Lower lobe of right lung (tissue), 2 donors: ENCODE measurements around the gene PYGB. TPM values are rescaled to one million over a fixed set of nuclear protein-coding genes. Genes with fewer than 3 reads are reported as not detected.

Experiments
- ATAC-seq, 2 donors: fragments of 200-7000 bp; cut with Tn5 transposase; one replicate each; pipeline ENCODE4 v1.9.1; 2020 to 2022; ENCODE audit warnings: mild to moderate bottlenecking in 2 of 2, moderate library complexity in 2 of 2
- DNase-seq: peaks from one replicate; pipeline ENCODE4 v3.0.0-alpha.2; 2020
- H3K27ac ChIP-seq: fragments of 200-600 bp; one replicate; pipeline ENCODE4 v1.8.0; 2022
- H3K27me3 ChIP-seq: fragments of 200-600 bp; one replicate; pipeline ENCODE4 v1.8.0; 2022; ENCODE audit warnings: low read depth
- H3K36me3 ChIP-seq: fragments of 200-600 bp; one replicate; pipeline ENCODE4 v1.8.0; 2022; ENCODE audit warnings: mild to moderate bottlenecking
- H3K4me1 ChIP-seq: fragments of 200-600 bp; one replicate; pipeline ENCODE4 v1.8.0; 2022
- H3K4me3 ChIP-seq: fragments of 200-600 bp; one replicate; pipeline ENCODE4 v1.8.0; 2022; ENCODE audit warnings: mild to moderate bottlenecking
- H3K9me3 ChIP-seq: fragments of 200-600 bp; one replicate; pipeline ENCODE4 v1.8.0; 2022
- intact Hi-C: fragments of 100-400 bp; cut with DNase I; formaldehyde crosslinking; loops from one replicate; pipeline ENCODE4 v1.11.0; 2022
- total RNA-seq: library from RNA; stranded (reverse); fragmentation: NEBNext Ultra II Directional; extraction: Animal tissue kit (Norgen Biotek cat#: 25700); gene quantifications from one replicate; pipeline ENCODE4 v1.2.1, GENCODE V29; 2021
- TF ChIP-seq, protein P1 (sequence below): fragments of 200-600 bp; IDR thresholded peaks from one replicate; pipeline ENCODE4 v1.8.0; 2022; ENCODE audit warnings: antibody characterized with exemption, mild to moderate bottlenecking
- donor health status: DM: no; HTN: yes; CAD: no; lungs with severe emphysema.

The PYGB gene
- total RNA-seq, 1 donor from 2014 or later = 57.5 TPM

DNA sequence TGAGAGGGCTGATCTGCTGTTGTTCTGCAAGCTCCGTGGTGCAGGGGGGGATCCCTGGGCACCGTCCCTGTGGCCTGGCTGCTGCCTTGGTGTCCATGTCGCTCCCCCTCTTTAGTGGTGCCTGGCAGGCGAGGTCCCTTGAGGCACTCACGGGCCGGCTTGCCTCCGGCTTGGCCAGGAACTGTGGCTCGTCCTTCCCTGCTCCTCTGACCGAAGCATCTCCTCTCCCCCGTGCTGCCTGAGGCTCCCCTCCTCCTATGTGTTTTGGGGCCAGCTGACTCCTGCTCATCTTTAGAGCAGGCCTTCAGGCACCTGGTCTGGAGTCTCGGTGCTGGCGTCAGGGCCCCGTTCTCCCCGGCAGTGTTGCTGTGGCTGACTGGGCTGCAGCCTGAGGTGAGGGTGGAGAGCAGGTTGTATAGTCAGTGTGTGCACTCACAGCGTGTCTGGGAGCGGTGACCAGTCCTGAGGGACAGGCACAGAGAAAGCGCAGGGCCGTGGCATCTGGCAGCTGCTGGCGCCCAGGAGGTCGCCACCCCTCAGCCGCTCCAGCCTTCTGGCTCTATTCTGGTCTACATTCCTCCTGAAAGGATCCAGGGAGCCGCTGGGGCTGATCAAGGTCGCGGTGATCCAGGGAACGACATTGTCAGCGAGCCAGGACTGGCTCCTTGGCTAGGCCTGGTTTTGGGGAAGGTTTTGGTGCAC is 43.7 kb downstream of the PYGB start:
- intact Hi-C loops = no loop called here

GRCh38 chr20:25292176-25292891 is 44.4 kb downstream of the PYGB start:
- H3K4me1 ChIP-seq = peaks cover 12% of the 10 kb centered on the region
- H3K36me3 ChIP-seq = peaks cover 77% of the 10 kb centered on the region
- no peaks in the 10 kb centered on the region for H3K9me3 ChIP-seq
- H3K27ac ChIP-seq = no peak overlapping the region
- intact Hi-C loops = no loop called here
- TF ChIP-seq, protein P1, sequence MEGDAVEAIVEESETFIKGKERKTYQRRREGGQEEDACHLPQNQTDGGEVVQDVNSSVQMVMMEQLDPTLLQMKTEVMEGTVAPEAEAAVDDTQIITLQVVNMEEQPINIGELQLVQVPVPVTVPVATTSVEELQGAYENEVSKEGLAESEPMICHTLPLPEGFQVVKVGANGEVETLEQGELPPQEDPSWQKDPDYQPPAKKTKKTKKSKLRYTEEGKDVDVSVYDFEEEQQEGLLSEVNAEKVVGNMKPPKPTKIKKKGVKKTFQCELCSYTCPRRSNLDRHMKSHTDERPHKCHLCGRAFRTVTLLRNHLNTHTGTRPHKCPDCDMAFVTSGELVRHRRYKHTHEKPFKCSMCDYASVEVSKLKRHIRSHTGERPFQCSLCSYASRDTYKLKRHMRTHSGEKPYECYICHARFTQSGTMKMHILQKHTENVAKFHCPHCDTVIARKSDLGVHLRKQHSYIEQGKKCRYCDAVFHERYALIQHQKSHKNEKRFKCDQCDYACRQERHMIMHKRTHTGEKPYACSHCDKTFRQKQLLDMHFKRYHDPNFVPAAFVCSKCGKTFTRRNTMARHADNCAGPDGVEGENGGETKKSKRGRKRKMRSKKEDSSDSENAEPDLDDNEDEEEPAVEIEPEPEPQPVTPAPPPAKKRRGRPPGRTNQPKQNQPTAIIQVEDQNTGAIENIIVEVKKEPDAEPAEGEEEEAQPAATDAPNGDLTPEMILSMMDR = no peak
- no peak overlapping the region for H3K4me3 ChIP-seq
- DNase-seq (no peak), ATAC-seq (no peak)
- H3K27me3 ChIP-seq = no peaks in the 10 kb centered on the region

More for the DNA sequence above, 43.7 kb downstream of the PYGB start:
- peaks cover 9% of the 10 kb centered on the region for H3K4me1 ChIP-seq
- peaks cover 77% of the 10 kb centered on the region for H3K36me3 ChIP-seq
- H3K27me3 ChIP-seq = no peaks in the 10 kb centered on the region
- ATAC-seq (no peak), DNase-seq (no peak)
- no peak overlapping the region for H3K4me3 ChIP-seq
- no peaks in the 10 kb centered on the region for H3K9me3 ChIP-seq
- TF ChIP-seq, protein P1 = no peak
- no peak overlapping the region for H3K27ac ChIP-seq

- H3K4me1 ChIP-seq = peaks cover 12% of the 10 kb centered on the region
- ATAC-seq (no peak), DNase-seq (no peak)
- H3K4me3 ChIP-seq = no peak overlapping the region
- TF ChIP-seq, protein P1 = no peak
- H3K27ac ChIP-seq = no peak overlapping the region
- H3K36me3 ChIP-seq = peaks cover 74% of the 10 kb centered on the region
- H3K27me3 ChIP-seq = no peaks in the 10 kb centered on the region
- intact Hi-C loops = no loop called here
- no peaks in the 10 kb centered on the region for H3K9me3 ChIP-seq
Observed at GRCh38 chr20:25293507-25293906, 45.6 kb downstream of the PYGB start.

DNA sequence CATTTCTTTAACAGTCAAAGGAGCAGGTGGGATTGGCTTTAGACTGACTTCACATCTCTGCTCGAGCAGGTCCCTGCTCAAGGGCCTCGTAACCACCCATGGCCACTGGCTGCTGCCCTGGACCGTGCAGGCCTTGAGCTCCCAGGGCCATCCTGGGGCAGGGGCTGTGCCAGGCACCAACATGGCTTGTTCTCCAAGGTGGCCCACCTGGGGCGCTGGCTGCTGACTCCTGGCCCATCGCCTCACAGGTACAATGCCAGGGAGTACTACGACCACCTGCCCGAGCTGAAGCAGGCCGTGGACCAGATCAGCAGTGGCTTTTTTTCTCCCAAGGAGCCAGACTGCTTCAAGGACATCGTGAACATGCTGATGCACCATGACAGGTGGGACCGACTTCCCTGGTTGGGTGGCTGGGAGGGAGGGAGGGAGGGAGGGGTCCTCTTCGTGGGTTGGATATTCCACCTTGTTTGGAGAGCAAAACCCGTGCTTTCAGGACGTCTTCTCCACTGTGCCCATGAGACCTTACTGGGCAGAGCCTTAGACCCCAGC is 46.1 kb downstream of the PYGB start:
- Histone ChIP-seq H3K9me3 (no peaks in the 10 kb centered on the region), H3K36me3 (peaks cover 74% of the 10 kb centered on the region), H3K27me3 (no peaks in the 10 kb centered on the region), H3K27ac (no peak overlapping the region), H3K4me3 (no peak overlapping the region), H3K4me1 (peaks cover 12% of the 10 kb centered on the region)
- ATAC-seq (no peak), DNase-seq (no peak)
- TF ChIP-seq, protein P1 = no peak
- intact Hi-C loops = no loop called here

DNA sequence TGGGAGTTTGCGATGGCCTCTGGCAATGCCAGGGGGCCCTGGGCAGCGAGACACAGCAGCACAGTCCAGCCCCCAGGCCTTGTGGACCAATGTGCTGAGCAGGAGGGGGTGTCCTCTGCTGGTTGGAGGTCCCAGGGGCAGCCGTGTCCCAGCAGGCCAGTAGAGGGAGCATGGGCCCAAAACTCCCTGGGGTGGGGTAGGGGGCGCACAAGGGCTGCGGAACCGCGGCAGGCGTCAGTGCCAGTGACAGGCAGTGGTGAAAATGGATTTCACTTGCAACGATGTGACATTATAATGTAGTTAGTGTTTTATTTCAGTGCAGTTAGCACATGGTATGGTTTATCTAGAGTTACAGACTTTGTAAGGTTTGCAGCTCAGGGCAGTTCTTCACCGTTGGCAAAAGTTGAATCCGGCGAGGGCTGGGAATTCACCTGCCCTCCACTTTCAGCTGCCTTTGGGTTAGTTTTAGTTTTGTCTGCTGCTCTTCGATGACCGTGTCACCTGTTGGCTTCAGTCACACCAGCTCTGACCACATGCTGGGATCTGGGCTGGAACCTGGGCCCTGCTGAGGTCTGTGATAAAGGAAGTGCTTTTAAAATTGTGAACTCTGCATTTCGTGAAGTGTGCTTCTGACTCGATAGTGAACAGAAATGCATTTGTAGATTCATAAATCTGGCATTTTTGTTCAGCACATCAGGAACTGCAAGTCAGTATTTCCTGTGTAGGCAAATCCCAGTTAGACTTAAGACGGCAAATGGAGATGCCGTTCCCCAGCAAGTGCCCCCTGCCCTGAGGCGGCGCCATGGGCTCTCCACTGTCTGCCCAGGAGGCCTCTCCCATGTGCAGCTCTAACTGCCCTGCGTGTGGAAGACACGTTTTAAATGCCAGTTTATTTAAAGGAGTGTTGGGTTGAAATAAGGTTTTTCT is 46.8 kb downstream of the PYGB start:
- peak overlapping the region; percentile 40 for H3K27ac ChIP-seq
- peaks cover 70% of the 10 kb centered on the region for H3K36me3 ChIP-seq
- intact Hi-C loops = no loop called here

More for the DNA sequence above, 46.8 kb downstream of the PYGB start:
- peaks cover 12% of the 10 kb centered on the region for H3K4me1 ChIP-seq
- TF ChIP-seq, protein P1 = peak; percentile 72
- peak; percentile 51 to 59 for ATAC-seq
- no peak overlapping the region for H3K4me3 ChIP-seq
- H3K9me3 ChIP-seq = no peaks in the 10 kb centered on the region
- H3K27me3 ChIP-seq = no peaks in the 10 kb centered on the region
- no peak for DNase-seq
